WTC11 (cell line): ENCODE data around the gene AGXT. TPM values are rescaled to one million over a fixed set of nuclear protein-coding genes. Genes with fewer than 3 reads are reported as not detected.

ENCODE experiments used
- ATAC-seq: fragments of 200-7000 bp; cut with Tn5 transposase; 2 replicates; pipeline ENCODE4 v1.10.0; 2021; ENCODE audit warnings: mild to moderate bottlenecking, moderate library complexity
- CTCF ChIA-PET: fragments of 300-600 bp; sonication (Branson Sonifier 250); formaldehyde crosslinking; loops from one replicate; lab custom pipeline; 2021; ENCODE audit warnings: antibody characterized with exemption; lab: Charles Lee
- POLR2A ChIA-PET: fragments of 350-600 bp; sonication (Branson Sonifier 250); formaldehyde crosslinking; loops from one replicate; lab custom pipeline; 2021; ENCODE audit warnings: antibody characterized with exemption; lab: Charles Lee
- DNase-seq: peaks from one replicate; pipeline ENCODE4 v3.0.0; 2021; ENCODE audit warnings: low spot score
- H3K27ac Mint-ChIP-seq: 2 replicates; pipeline ENCODE4 v1.8.0; 2021; ENCODE audit warnings: mixed read lengths
- H3K27me3 Mint-ChIP-seq: 2 replicates; pipeline ENCODE4 v1.8.0; 2021; ENCODE audit warnings: low read depth, mild to moderate bottlenecking, moderate library complexity, mixed read lengths
- H3K36me3 Mint-ChIP-seq: 2 replicates; pipeline ENCODE4 v1.8.0; 2021; ENCODE audit warnings: mixed read lengths
- H3K4me1 Mint-ChIP-seq: 2 replicates; pipeline ENCODE4 v1.8.0; 2022; ENCODE audit warnings: mixed read lengths
- H3K4me3 Mint-ChIP-seq: 2 replicates; pipeline ENCODE4 v1.8.0; 2021; ENCODE audit warnings: mild to moderate bottlenecking, moderate library complexity, mixed read lengths
- H3K9me3 Mint-ChIP-seq: 2 replicates; pipeline ENCODE4 v1.8.0; 2021; ENCODE audit warnings: mixed read lengths
- ARID4B ChIP-seq: sonication (generic); formaldehyde crosslinking; IDR thresholded peaks from 2 replicates; pipeline ENCODE4 v1.8.0; 2023; ENCODE audit warnings: missing genetic modification reagents, mild to moderate bottlenecking, borderline replicate concordance
- ATF2 ChIP-seq: sonication (generic); formaldehyde crosslinking; IDR thresholded peaks from 2 replicates; pipeline ENCODE4 v1.8.1; 2022; ENCODE audit warnings: low read depth, missing genetic modification reagents, borderline replicate concordance
- ATF3 ChIP-seq: sonication (generic); formaldehyde crosslinking; conservative IDR thresholded peaks from 2 replicates; pipeline ENCODE4 v1.8.1; 2022; ENCODE audit warnings: mild to moderate bottlenecking, missing genetic modification reagents
- ELF4 ChIP-seq: sonication (generic); formaldehyde crosslinking; IDR thresholded peaks from 2 replicates; pipeline ENCODE4 v1.8.1; 2022; ENCODE audit warnings: low read depth, mild to moderate bottlenecking, moderate library complexity, missing genetic modification reagents
- FOXP1 ChIP-seq: sonication (generic); formaldehyde crosslinking; IDR thresholded peaks from 2 replicates; pipeline ENCODE4 v1.8.0; 2022; ENCODE audit warnings: missing genetic modification reagents, mild to moderate bottlenecking, moderate library complexity, borderline replicate concordance
- NFE2L1 ChIP-seq: sonication (generic); formaldehyde crosslinking; IDR thresholded peaks from 2 replicates; pipeline ENCODE4 v1.8.1; 2023; ENCODE audit warnings: missing genetic modification reagents
- SMAD3 ChIP-seq: sonication (generic); formaldehyde crosslinking; IDR thresholded peaks from 2 replicates; pipeline ENCODE4 v1.8.0; 2022; ENCODE audit warnings: missing genetic modification reagents, mild to moderate bottlenecking, borderline replicate concordance
- ZNF219 ChIP-seq: sonication (generic); formaldehyde crosslinking; IDR thresholded peaks from 2 replicates; pipeline ENCODE4 v1.8.0; 2023; ENCODE audit warnings: missing genetic modification reagents, mild to moderate bottlenecking, borderline replicate concordance
- ZNF317 ChIP-seq: sonication (generic); formaldehyde crosslinking; IDR thresholded peaks from 2 replicates; pipeline ENCODE4 v1.8.1; 2023; ENCODE audit warnings: low read depth, mild to moderate bottlenecking, moderate library complexity, missing genetic modification reagents, borderline replicate concordance
- total RNA-seq: library from RNA; stranded (reverse); gene quantifications from 3 replicates; pipeline ENCODE4 v1.2.3, GENCODE V29; 2021
- TF ChIP-seq, protein P1 (sequence below): fragments of 200-600 bp; IDR thresholded peaks from 2 replicates; pipeline ENCODE4 v1.8.0; 2022; ENCODE audit warnings: antibody characterized with exemption
- TF ChIP-seq, protein P2 (sequence below): sonication (generic); formaldehyde crosslinking; IDR thresholded peaks from 2 replicates; pipeline ENCODE4 v1.8.0; 2022; ENCODE audit warnings: mild to moderate bottlenecking, missing genetic modification reagents
- TF ChIP-seq, protein P3 (sequence below): sonication (generic); formaldehyde crosslinking; IDR thresholded peaks from 2 replicates; pipeline ENCODE4 v1.8.1; 2023; ENCODE audit warnings: mild to moderate bottlenecking, missing genetic modification reagents, moderate library complexity

AGXT gene
- total RNA-seq, 1 experiment from 2014 or later: 0.24 TPM

DNA sequence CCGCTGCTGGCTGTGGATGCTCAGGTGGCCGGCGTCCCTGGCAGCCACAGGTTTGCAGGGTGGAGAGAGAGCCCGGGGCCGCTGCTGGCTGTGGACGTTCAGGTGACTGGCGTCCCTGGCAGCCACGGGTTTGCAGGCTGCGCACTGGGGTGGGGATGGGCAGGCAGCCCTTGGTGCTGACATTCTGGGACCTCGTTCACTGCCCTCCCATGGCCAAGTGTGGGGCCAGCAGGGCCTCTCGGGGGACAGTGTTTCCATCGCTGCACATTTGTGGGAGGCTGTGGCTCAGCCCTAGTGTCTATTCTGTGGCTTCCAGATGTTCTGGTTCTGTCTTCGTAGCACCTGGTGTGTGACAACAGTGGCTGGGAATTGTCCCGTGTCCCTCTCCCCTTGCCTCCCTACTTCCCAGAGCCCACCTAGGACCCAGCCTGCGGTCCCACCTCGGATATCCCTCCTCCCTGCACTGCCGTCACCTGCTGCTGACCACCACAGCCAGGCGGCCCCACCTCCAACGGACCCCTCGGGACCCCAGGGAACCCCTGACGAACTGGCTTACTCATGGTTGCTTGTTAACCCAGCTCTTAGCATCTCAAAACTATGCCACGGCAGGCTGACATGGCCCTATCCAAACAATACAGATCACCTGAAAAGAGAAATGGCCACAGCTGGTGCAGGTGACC is 38.4 kb downstream of the AGXT start (continued):
- TF ChIP-seq, protein P1, sequence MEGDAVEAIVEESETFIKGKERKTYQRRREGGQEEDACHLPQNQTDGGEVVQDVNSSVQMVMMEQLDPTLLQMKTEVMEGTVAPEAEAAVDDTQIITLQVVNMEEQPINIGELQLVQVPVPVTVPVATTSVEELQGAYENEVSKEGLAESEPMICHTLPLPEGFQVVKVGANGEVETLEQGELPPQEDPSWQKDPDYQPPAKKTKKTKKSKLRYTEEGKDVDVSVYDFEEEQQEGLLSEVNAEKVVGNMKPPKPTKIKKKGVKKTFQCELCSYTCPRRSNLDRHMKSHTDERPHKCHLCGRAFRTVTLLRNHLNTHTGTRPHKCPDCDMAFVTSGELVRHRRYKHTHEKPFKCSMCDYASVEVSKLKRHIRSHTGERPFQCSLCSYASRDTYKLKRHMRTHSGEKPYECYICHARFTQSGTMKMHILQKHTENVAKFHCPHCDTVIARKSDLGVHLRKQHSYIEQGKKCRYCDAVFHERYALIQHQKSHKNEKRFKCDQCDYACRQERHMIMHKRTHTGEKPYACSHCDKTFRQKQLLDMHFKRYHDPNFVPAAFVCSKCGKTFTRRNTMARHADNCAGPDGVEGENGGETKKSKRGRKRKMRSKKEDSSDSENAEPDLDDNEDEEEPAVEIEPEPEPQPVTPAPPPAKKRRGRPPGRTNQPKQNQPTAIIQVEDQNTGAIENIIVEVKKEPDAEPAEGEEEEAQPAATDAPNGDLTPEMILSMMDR: no peak
- TF ChIP-seq ZNF219 (CRISPR knock-in tag): no peak
- TF ChIP-seq, protein P2, sequence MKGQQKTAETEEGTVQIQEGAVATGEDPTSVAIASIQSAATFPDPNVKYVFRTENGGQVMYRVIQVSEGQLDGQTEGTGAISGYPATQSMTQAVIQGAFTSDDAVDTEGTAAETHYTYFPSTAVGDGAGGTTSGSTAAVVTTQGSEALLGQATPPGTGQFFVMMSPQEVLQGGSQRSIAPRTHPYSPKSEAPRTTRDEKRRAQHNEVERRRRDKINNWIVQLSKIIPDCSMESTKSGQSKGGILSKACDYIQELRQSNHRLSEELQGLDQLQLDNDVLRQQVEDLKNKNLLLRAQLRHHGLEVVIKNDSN (CRISPR knock-in tag): no peak

- Mint-ChIP-seq H3K27ac (no peak overlapping the region), H3K4me3 (no peak overlapping the region), H3K4me1 (no peaks in the 10 kb centered on the region), H3K36me3 (no peaks in the 10 kb centered on the region), H3K9me3 (no peaks in the 10 kb centered on the region), H3K27me3 (no peaks in the 10 kb centered on the region)
- CTCF ChIA-PET: interaction anchor here (1.7 kb wide), 1 partner anchor 169 kb away, joined by 3 read pairs; no protein-coding TSS in a partner anchor
- TF ChIP-seq ZNF317: no peak
- TF ChIP-seq ARID4B (CRISPR knock-in tag): no peak
- no peak for TF ChIP-seq ATF2 (CRISPR knock-in tag)
- no peak for TF ChIP-seq SMAD3 (CRISPR knock-in tag)
- TF ChIP-seq ATF3: no peak
- TF ChIP-seq NFE2L1 (CRISPR knock-in tag): no peak
- no peak for TF ChIP-seq FOXP1 (CRISPR knock-in tag)
- no peak for TF ChIP-seq ELF4 (CRISPR knock-in tag)
- TF ChIP-seq, protein P3, sequence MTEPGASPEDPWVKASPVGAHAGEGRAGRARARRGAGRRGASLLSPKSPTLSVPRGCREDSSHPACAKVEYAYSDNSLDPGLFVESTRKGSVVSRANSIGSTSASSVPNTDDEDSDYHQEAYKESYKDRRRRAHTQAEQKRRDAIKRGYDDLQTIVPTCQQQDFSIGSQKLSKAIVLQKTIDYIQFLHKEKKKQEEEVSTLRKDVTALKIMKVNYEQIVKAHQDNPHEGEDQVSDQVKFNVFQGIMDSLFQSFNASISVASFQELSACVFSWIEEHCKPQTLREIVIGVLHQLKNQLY (CRISPR knock-in tag): no peak
- DNase-seq (no peak), ATAC-seq (no peak)
- POLR2A ChIA-PET: no interaction called here
Measured at GRCh38 chr2:240909216-240909974, 40.8 kb downstream of the AGXT start.
